ENCODE results near the gene LRRC41. TPM values are rescaled to one million over a fixed set of nuclear protein-coding genes. Genes with fewer than 3 reads are reported as not detected.
A peak's percentile ranks its signal among the peaks of the same experiment; 100 is the strongest.

Gene LRRC41
- total and polyA plus RNA-seq, 2 of the 13 experiments (the other 11 are each of a cell fraction or from before 2014, with no cell fraction given), result 48.1 to 53.6 TPM

- intact Hi-C loops (cut with micrococcal nuclease; ENCODE audit: unreplicated experiment) (no loop called here), in situ Hi-C loops (cut with HindIII; ENCODE audit: extremely low pct_ligation_motif_present, low pct_unique_long_range_greater_than_20kb) (no loop called here)
- no peak overlapping the region for H3K27ac ChIP-seq (ENCODE audit: extremely low read length, insufficient read depth, low read length)
- H3K79me2 ChIP-seq (ENCODE audit: insufficient read depth, low read length), result peaks cover 17% of the 10 kb centered on the region
- H3K4me3 ChIP-seq (replicated peaks in 1 of 3; ENCODE audit: insufficient read depth in 1 of 3, low read depth in 2 of 3, low read length in 3 of 3), result no peak overlapping the region
- ChIA-PET CTCF (ENCODE audit: low intra/inter-chr PET ratio, low total read pairs) (no interaction called here), POLR2A (interaction anchor here (1.0 to 1.5 kb wide), 2 partner anchors 39 to 96 kb away, joined by 3 to 7 read pairs; partner anchors contain the start of genes LRRC41, RAD54L and UQCRH)
- WGBS (ENCODE audit: low lambda C conversion rate), result 93% methylated on average over 8 of the region's 8 CpGs
- 0 out of 2 replicates have a peak overlapping the region, but pooled peaks have one; percentile 7 for H3K9ac ChIP-seq (ENCODE audit: insufficient read depth, low read depth, low read length)
- no peak overlapping the region for H2AFZ ChIP-seq (ENCODE audit: low read length)
- no peaks in the 10 kb centered on the region; a peak in 1 of 5 replicates for H3K27me3 ChIP-seq (ENCODE audit: control insufficient read depth in 1 of 2, insufficient read depth in 2 of 2, low read length in 2 of 2)
- H3K9me3 ChIP-seq (ENCODE audit: low read length), result no peaks in the 10 kb centered on the region
- BruUV-seq (replicated peaks), result no TSS peak
- H3K36me3 ChIP-seq (replicated peaks in 1 of 2; ENCODE audit: control insufficient read depth in 1 of 2, insufficient read depth in 2 of 2, low read length in 2 of 2), result peaks cover 6 to 25% of the 10 kb centered on the region in 2 experiments; a peak in 4 of 5 replicates
- no peak for TF ChIP-seq ZNF205 (CRISPR knock-in tag; IDR thresholded peaks at IDR 0.05)
- no peak for TF ChIP-seq STAT5B (CRISPR knock-in tag; IDR thresholded peaks at IDR 0.05)
- TF ChIP-seq ZNF75D (CRISPR knock-in tag; IDR thresholded peaks at IDR 0.05; ENCODE audit: borderline replicate concordance), result no peak
- TF ChIP-seq PAWR (CRISPR knock-in tag; IDR thresholded peaks at IDR 0.05; ENCODE audit: borderline replicate concordance), result no peak
- no peak for TF ChIP-seq GPBP1L1 (CRISPR knock-in tag; IDR thresholded peaks at IDR 0.05)
- no peak for TF ChIP-seq ZNF282 (IDR thresholded peaks at IDR 0.05; ENCODE audit: partially characterized antibody)
- TF ChIP-seq, protein P1, sequence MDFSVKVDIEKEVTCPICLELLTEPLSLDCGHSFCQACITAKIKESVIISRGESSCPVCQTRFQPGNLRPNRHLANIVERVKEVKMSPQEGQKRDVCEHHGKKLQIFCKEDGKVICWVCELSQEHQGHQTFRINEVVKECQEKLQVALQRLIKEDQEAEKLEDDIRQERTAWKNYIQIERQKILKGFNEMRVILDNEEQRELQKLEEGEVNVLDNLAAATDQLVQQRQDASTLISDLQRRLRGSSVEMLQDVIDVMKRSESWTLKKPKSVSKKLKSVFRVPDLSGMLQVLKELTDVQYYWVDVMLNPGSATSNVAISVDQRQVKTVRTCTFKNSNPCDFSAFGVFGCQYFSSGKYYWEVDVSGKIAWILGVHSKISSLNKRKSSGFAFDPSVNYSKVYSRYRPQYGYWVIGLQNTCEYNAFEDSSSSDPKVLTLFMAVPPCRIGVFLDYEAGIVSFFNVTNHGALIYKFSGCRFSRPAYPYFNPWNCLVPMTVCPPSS (IDR thresholded peaks at IDR 0.05), result no peak
- no peak for TF ChIP-seq ARID5B (CRISPR knock-in tag; IDR thresholded peaks at IDR 0.05)
- no peak for TF ChIP-seq ZNF570 (CRISPR knock-in tag; IDR thresholded peaks at IDR 0.05; ENCODE audit: borderline replicate concordance)
- TF ChIP-seq ZNF430 (CRISPR knock-in tag; IDR thresholded peaks at IDR 0.05), result no peak
- no peak for TF ChIP-seq HIVEP1 (CRISPR knock-in tag; IDR thresholded peaks at IDR 0.05)
- TF ChIP-seq, protein P2, sequence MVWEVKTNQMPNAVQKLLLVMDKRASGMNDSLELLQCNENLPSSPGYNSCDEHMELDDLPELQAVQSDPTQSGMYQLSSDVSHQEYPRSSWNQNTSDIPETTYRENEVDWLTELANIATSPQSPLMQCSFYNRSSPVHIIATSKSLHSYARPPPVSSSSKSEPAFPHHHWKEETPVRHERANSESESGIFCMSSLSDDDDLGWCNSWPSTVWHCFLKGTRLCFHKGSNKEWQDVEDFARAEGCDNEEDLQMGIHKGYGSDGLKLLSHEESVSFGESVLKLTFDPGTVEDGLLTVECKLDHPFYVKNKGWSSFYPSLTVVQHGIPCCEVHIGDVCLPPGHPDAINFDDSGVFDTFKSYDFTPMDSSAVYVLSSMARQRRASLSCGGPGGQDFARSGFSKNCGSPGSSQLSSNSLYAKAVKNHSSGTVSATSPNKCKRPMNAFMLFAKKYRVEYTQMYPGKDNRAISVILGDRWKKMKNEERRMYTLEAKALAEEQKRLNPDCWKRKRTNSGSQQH (CRISPR knock-in tag; IDR thresholded peaks at IDR 0.05; ENCODE audit: low read depth), result no peak
- TF ChIP-seq HOXD1 (CRISPR knock-in tag; IDR thresholded peaks at IDR 0.05), result no peak
- TF ChIP-seq SP2 (CRISPR knock-in tag; IDR thresholded peaks at IDR 0.05), result no peak
- no peak for TF ChIP-seq MEF2D (CRISPR knock-in tag; IDR thresholded peaks at IDR 0.05)
- FAIRE-seq, result no peak
- DNase-seq (ENCODE audit: low spot score), result no peak
- no peak for ATAC-seq
- no peaks in the 10 kb centered on the region for H4K20me1 ChIP-seq (ENCODE audit: insufficient read depth, low read length)
- H3K4me2 ChIP-seq (ENCODE audit: low read depth, low read length), result no peak overlapping the region
- peaks cover 62% of the 10 kb centered on the region for H3K4me1 ChIP-seq (ENCODE audit: insufficient read depth, low read length)
Measured at GRCh38 chr1:46342677-46343350, 39.4 kb upstream of the LRRC41 start.
